Tibial nerve (tissue), 4 donors: ENCODE results near the gene NELL1. TPM values are rescaled to one million over a fixed set of nuclear protein-coding genes. Genes with fewer than 3 reads are reported as not detected.

ENCODE experiments used
- DNase-seq, 2 donors: peaks; one replicate each; pipeline ENCODE4 v3.0.0-alpha.2; 2019; ENCODE audit warnings: low spot score in 2 of 2
- H3K27ac ChIP-seq, 4 donors: fragments of 200-600 bp; sonication (generic) in 3 of 4; one replicate each; pipeline ENCODE4 v1.5.1; 2017 to 2019; ENCODE audit warnings: mild to moderate bottlenecking in 1 of 4
- H3K27me3 ChIP-seq, 2 donors: fragments of 200-600 bp; sonication (generic) in 1 of 2; one replicate each; pipeline versions ENCODE4 v1.5.1 to v1.6.0; 2017 to 2019
- H3K36me3 ChIP-seq, 3 donors: fragments of 200-600 bp; sonication (generic); one replicate each; pipeline ENCODE4 v1.5.1; 2018 to 2019
- H3K4me1 ChIP-seq, 4 donors: fragments of 200-600 bp; sonication (generic) in 3 of 4; one replicate each; pipeline ENCODE4 v1.5.1; 2017 to 2019
- H3K4me3 ChIP-seq, 4 donors: fragments of 200-600 bp; sonication (generic) in 3 of 4; one replicate each; pipeline ENCODE4 v1.5.1; 2017 to 2019; ENCODE audit warnings: mild to moderate bottlenecking in 1 of 4, moderate library complexity in 1 of 4
- H3K9me3 ChIP-seq, 4 donors: fragments of 200-600 bp; sonication (generic) in 3 of 4; one replicate each; pipeline ENCODE4 v1.5.1; 2017 to 2019
- EP300 ChIP-seq, 2 donors: sonication (generic); formaldehyde crosslinking; IDR thresholded peaks; one replicate each; pipeline ENCODE4 v1.6.1; 2017; ENCODE audit warnings: antibody characterized with exemption in 2 of 2, mild to moderate bottlenecking in 1 of 2
- POLR2A ChIP-seq, 2 donors: fragments of 450-650 bp; IDR thresholded peaks; one replicate each; pipeline ENCODE4 v1.6.1; 2017; ENCODE audit warnings: antibody characterized with exemption in 2 of 2, mild to moderate bottlenecking in 2 of 2, moderate library complexity in 2 of 2
- WGBS, 2 donors: methylation state at CpG; one replicate each; pipeline ENCODE4 v1.1.5; 2018; 5-methylcytosine and 5-hydroxymethylcytosine counted together
- total RNA-seq, 4 donors: library from RNA; depleted of rRNA; stranded (reverse); fragments of >200 nt; gene quantifications; one replicate each; pipeline ENCODE4 v1.1.0, GENCODE V29; 2016
- TF ChIP-seq, protein P1 (sequence below), 5 experiments: fragments of 200-600 bp in 3 of 5; fragments of 450-650 bp in 2 of 5; sonication (generic) in 3 of 5; IDR thresholded peaks; one replicate each; pipeline ENCODE4 v1.5.1; 2016 to 2019; ENCODE audit warnings: antibody characterized with exemption in 5 of 5, mild to moderate bottlenecking in 3 of 5, moderate library complexity in 2 of 5

NELL1 gene
- total RNA-seq, 4 donors from 2014 or later: not detected

DNA sequence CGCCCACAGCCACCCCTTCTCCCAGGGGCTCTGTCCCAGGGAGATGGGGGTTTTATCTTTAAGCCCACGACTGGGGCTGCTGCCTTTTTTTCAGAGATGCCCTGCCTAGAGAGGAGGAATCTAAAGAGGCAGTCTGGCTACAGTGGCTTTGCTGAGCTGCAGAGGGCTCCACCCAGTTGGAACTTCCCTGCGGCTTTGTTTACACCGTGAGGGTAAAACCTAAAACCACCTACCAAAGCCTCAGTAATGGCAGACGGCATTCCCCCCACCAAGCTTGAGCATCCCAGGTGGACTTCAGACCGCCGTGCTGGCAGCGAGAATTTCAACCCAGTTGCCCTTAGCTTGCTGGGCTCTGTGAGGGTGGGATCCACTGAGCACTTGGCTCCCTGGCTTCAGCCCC lies 535.8 kb downstream of the NELL1 start:
- Histone ChIP-seq H3K27me3 (no peaks in the 10 kb centered on the region), H3K4me3 (no peak overlapping the region), H3K27ac (no peak overlapping the region), H3K9me3 (peaks cover 0 to 19% (median 0%) of the 10 kb centered on the region in 4 donors), H3K36me3 (no peaks in the 10 kb centered on the region), H3K4me1 (no peaks in the 10 kb centered on the region)
- no peak for DNase-seq
- 79 to 82% methylated on average over 8 of the region's 8 CpGs for WGBS, 2 donors
- TF ChIP-seq POLR2A (IDR thresholded peaks at IDR 0.05): no peak
- TF ChIP-seq EP300 (IDR thresholded peaks at IDR 0.05): no peak
- TF ChIP-seq, protein P1, sequence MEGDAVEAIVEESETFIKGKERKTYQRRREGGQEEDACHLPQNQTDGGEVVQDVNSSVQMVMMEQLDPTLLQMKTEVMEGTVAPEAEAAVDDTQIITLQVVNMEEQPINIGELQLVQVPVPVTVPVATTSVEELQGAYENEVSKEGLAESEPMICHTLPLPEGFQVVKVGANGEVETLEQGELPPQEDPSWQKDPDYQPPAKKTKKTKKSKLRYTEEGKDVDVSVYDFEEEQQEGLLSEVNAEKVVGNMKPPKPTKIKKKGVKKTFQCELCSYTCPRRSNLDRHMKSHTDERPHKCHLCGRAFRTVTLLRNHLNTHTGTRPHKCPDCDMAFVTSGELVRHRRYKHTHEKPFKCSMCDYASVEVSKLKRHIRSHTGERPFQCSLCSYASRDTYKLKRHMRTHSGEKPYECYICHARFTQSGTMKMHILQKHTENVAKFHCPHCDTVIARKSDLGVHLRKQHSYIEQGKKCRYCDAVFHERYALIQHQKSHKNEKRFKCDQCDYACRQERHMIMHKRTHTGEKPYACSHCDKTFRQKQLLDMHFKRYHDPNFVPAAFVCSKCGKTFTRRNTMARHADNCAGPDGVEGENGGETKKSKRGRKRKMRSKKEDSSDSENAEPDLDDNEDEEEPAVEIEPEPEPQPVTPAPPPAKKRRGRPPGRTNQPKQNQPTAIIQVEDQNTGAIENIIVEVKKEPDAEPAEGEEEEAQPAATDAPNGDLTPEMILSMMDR (IDR thresholded peaks at IDR 0.05): no peak

DNA sequence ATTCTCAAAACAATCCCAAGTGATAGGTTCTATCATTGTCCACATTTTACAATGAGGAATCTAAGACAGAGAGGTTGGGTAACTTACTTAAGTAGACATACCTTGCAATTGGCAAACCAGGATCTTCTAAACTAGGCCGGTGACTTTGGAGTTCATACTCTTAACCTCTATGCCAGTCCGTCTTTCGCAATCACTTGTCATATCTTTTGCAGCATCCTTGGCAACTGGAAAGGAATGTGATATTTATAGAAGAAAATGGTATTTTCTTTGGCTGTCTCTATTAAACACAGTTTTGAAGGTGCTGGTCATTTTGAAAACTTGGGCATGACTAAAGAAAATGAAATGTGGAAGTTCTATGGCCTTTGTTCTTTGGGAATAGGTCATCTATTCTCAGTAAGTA lies 556.5 kb downstream of the NELL1 start:
- no peak overlapping the region for H3K27ac ChIP-seq
- WGBS, 2 donors: 77 to 90% methylated on average over 3 of the region's 3 CpGs

DNA sequence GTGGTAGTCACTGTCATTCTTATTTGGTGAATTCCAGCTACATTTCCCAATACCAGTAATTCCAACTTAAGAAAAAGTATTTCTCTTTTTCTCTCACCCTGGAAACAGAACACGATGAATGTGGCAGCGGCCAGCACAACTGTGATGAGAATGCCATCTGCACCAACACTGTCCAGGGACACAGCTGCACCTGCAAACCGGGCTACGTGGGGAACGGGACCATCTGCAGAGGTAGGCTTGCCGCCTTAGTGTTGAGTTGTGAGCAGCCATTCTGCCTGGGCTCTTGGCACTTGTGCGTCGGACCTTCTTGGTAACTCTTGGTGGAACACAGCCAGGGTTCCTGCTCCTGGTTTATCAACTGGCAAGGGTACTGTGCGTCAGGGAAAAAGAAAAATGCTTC lies 559.8 kb downstream of the NELL1 start:
- H3K36me3 ChIP-seq: no peaks in the 10 kb centered on the region
- peaks cover 0 to 5% (median 0%) of the 10 kb centered on the region in 4 donors for H3K9me3 ChIP-seq
- DNase-seq: no peak
- no peaks in the 10 kb centered on the region for H3K4me1 ChIP-seq
- no peak overlapping the region for H3K27ac ChIP-seq
- H3K4me3 ChIP-seq: no peak overlapping the region
- TF ChIP-seq POLR2A (IDR thresholded peaks at IDR 0.05) (no peak), EP300 (IDR thresholded peaks at IDR 0.05) (no peak)
- TF ChIP-seq, protein P1 (IDR thresholded peaks at IDR 0.05): no peak
- H3K27me3 ChIP-seq: no peaks in the 10 kb centered on the region
- WGBS, 2 donors: 90 to 93% methylated on average over 9 of the region's 9 CpGs

More for the DNA sequence above, 556.5 kb downstream of the NELL1 start:
- no peaks in the 10 kb centered on the region for H3K36me3 ChIP-seq
- TF ChIP-seq POLR2A (IDR thresholded peaks at IDR 0.05) (no peak), EP300 (IDR thresholded peaks at IDR 0.05) (no peak)
- TF ChIP-seq, protein P1 (IDR thresholded peaks at IDR 0.05): no peak
- no peaks in the 10 kb centered on the region for H3K4me1 ChIP-seq
- no peak overlapping the region for H3K4me3 ChIP-seq
- peaks cover 0 to 5% (median 0%) of the 10 kb centered on the region in 4 donors for H3K9me3 ChIP-seq
- no peaks in the 10 kb centered on the region for H3K27me3 ChIP-seq
- no peak for DNase-seq

DNA sequence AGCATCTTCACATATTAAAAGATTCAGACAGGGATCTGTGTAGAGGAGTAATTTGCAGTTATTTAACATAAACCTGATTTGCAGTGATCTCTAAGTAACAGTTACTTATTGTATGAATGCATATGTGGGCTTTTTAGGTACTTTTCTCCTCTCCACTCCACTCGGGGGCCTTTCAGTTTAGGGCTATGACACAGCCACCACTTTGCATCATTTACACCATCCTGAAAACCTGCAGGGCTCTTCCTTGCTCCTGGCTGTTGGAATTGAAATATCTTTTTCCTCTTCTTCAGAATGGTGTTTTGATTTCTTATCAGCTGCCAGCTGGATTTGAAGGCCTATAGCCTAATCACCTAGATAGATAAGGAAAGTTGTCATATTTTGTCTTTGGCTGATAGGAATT lies 580.8 kb downstream of the NELL1 start:
- Histone ChIP-seq H3K9me3 (no peaks in the 10 kb centered on the region), H3K36me3 (no peaks in the 10 kb centered on the region), H3K4me3 (no peak overlapping the region), H3K27me3 (no peaks in the 10 kb centered on the region), H3K4me1 (no peaks in the 10 kb centered on the region), H3K27ac (no peak overlapping the region)
- 38% methylated on average over 1 of the region's 1 CpG for WGBS, 2 donors
- TF ChIP-seq EP300 (IDR thresholded peaks at IDR 0.05) (no peak), POLR2A (IDR thresholded peaks at IDR 0.05) (no peak)
- TF ChIP-seq, protein P1 (IDR thresholded peaks at IDR 0.05): no peak
- no peak for DNase-seq

DNA sequence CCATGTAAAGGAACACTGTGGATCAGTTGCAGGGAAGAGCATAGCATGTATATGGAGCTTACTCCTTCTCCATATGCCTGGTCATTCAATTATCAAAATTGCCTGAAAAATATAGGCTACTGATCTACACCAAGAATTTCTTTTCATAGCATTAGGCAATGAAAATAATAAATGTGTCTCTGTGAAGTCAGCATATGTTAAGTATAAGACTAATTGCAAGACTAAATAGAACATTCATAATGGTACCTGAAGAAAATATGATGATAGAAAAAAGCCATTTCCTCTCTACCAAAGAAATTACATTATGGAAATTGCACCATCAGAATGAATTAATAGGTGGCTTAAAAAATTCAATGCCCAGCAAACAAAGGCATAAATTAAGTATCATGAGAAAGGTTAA lies 584.7 kb downstream of the NELL1 start:
- Histone ChIP-seq H3K27me3 (no peaks in the 10 kb centered on the region), H3K36me3 (no peaks in the 10 kb centered on the region), H3K4me3 (no peak overlapping the region), H3K27ac (no peak overlapping the region), H3K4me1 (no peaks in the 10 kb centered on the region), H3K9me3 (no peaks in the 10 kb centered on the region)
- TF ChIP-seq EP300 (IDR thresholded peaks at IDR 0.05) (no peak), POLR2A (IDR thresholded peaks at IDR 0.05) (no peak)
- TF ChIP-seq, protein P1 (IDR thresholded peaks at IDR 0.05): no peak
- DNase-seq: no peak
